CD4-positive, alpha-beta memory T cell (primary cell): ENCODE results near the gene NBAS. TPM values are rescaled to one million over a fixed set of nuclear protein-coding genes. Genes with fewer than 3 reads are reported as not detected.
"Not testable (repeated sequence)": the region's sequence is repeated elsewhere in the genome, so short reads cannot be mapped to it uniquely, and the experiment has no call there.

Experiments used
- CTCF ChIA-PET: fragments of 350-600 bp; sonication (Branson Sonifier 250); formaldehyde crosslinking; loops from one replicate; lab custom pipeline; 2021; ENCODE audit warnings: inconsistent platforms; ENCODE audit not compliant: partially characterized antibody; lab: Charles Lee
- POLR2A ChIA-PET: fragments of 350-600 bp; sonication (Branson Sonifier 250); formaldehyde crosslinking; loops from one replicate; lab custom pipeline; 2021; ENCODE audit not compliant: partially characterized antibody; lab: Charles Lee
- DNase-seq, 5 donors: peaks; one replicate each; pipeline versions ENCODE4 v3.0.0 to v3.0.0-alpha.2; 2020 to 2022; ENCODE audit warnings: mixed read lengths in 1 of 5
- H3K27ac ChIP-seq: one replicate; pipeline ENCODE4 v1.7.0; 2013; ENCODE audit warnings: low read depth, low read length
- H3K27me3 ChIP-seq: 2 replicates; pipeline ENCODE4 v1.7.0; 2013; ENCODE audit warnings: mild to moderate bottlenecking, low read length, moderate library complexity; ENCODE audit not compliant: insufficient read depth
- H3K36me3 ChIP-seq: 2 replicates; pipeline ENCODE4 v1.7.0; 2013; ENCODE audit warnings: mild to moderate bottlenecking, low read length, moderate library complexity; ENCODE audit not compliant: insufficient read depth
- H3K4me1 ChIP-seq: 2 replicates; pipeline ENCODE4 v1.7.0; 2013; ENCODE audit warnings: mild to moderate bottlenecking, low read length, moderate library complexity; ENCODE audit not compliant: insufficient read depth
- H3K4me3 ChIP-seq, 2 donors: one replicate each; pipeline ENCODE4 v1.7.0; 2013; ENCODE audit warnings: low read length in 2 of 2, mild to moderate bottlenecking in 1 of 2
- H3K9me3 ChIP-seq, 2 donors: one replicate each; pipeline ENCODE4 v1.7.0; 2013; ENCODE audit warnings: low read length in 2 of 2, control low read depth in 1 of 2; ENCODE audit not compliant: control insufficient read depth in 1 of 2
- H3K27ac Mint-ChIP-seq, 7 donors: one replicate each; pipeline ENCODE4 v1.8.0; 2020 to 2021; ENCODE audit warnings: mixed read lengths in 7 of 7, mild to moderate bottlenecking in 6 of 7, inconsistent platforms in 3 of 7, moderate library complexity in 3 of 7
- H3K27me3 Mint-ChIP-seq, 2 donors: one replicate each; pipeline ENCODE4 v1.8.0; 2020 to 2021; ENCODE audit warnings: mixed read lengths in 2 of 2
- H3K36me3 Mint-ChIP-seq, 2 donors: one replicate each; pipeline ENCODE4 v1.8.0; 2020 to 2021; ENCODE audit warnings: mixed read lengths in 2 of 2, inconsistent platforms in 1 of 2, mild to moderate bottlenecking in 1 of 2
- H3K4me1 Mint-ChIP-seq, 4 donors: one replicate each; pipeline ENCODE4 v1.8.0; 2020 to 2021; ENCODE audit warnings: mixed read lengths in 4 of 4, mild to moderate bottlenecking in 1 of 4
- H3K4me3 Mint-ChIP-seq, 8 donors: one replicate each; pipeline ENCODE4 v1.8.0; 2020 to 2021; ENCODE audit warnings: mixed read lengths in 8 of 8, mild to moderate bottlenecking in 7 of 8, moderate library complexity in 6 of 8, inconsistent platforms in 3 of 8
- H3K9me3 Mint-ChIP-seq, 8 donors: one replicate each; pipeline ENCODE4 v1.8.0; 2020 to 2021; ENCODE audit warnings: mixed read lengths in 8 of 8, mild to moderate bottlenecking in 5 of 8, inconsistent platforms in 3 of 8, moderate library complexity in 1 of 8
- intact Hi-C: fragments of 100-400 bp; cut with micrococcal nuclease; formaldehyde crosslinking; loops from one replicate; pipeline ENCODE4 v1.15.1; 2023
- polyA plus RNA-seq, 2 donors: library from polyadenylated mRNA; unstranded; fragments of 300-500 nt; fragmentation: Illumina TruSeq; gene quantifications; one replicate each; pipeline ENCODE4 v1.2.3, GENCODE V29; 2021
- total RNA-seq, 2 experiments: library from RNA; stranded (reverse); gene quantifications; one replicate each; pipeline ENCODE4 v1.2.3, GENCODE V29; 2021

Gene NBAS
- total and polyA plus RNA-seq, 4 experiments from 2014 or later: 16.1 to 37.0 (median 27.1) TPM

GRCh38 chr2:15334644-15335326, 226.3 kb downstream of the NBAS start:
- Histone ChIP-seq H3K4me1 (no peaks in the 10 kb centered on the region), H3K9me3 (no peaks in the 10 kb centered on the region), H3K27ac (no peak overlapping the region), H3K36me3 (peaks cover 3% of the 10 kb centered on the region), H3K27me3 (no peaks in the 10 kb centered on the region), H3K4me3 (no peak overlapping the region)
- Mint-ChIP-seq H3K4me3 (no peak overlapping the region), H3K27ac (no peak overlapping the region), H3K4me1 (peaks cover 0 to 9% (median 4%) of the 10 kb centered on the region in 4 donors), H3K27me3 (no peaks in the 10 kb centered on the region), H3K9me3 (peaks cover 0 to 2% (median 0%) of the 10 kb centered on the region in 8 donors), H3K36me3 (peaks cover 37 to 45% of the 10 kb centered on the region in 2 donors)
- no peak for DNase-seq
- POLR2A ChIA-PET: no interaction called here
- intact Hi-C loops: no loop called here
- CTCF ChIA-PET: no interaction called here

GRCh38 chr2:15331787-15332186, 229.3 kb downstream of the NBAS start:
- ChIA-PET CTCF (no interaction called here), POLR2A (no interaction called here)
- H3K4me1 ChIP-seq: no peaks in the 10 kb centered on the region
- no peak overlapping the region for H3K27ac ChIP-seq
- H3K27me3 ChIP-seq: no peaks in the 10 kb centered on the region
- H3K36me3 Mint-ChIP-seq: peaks cover 30 to 34% of the 10 kb centered on the region in 2 donors
- peaks cover 3% of the 10 kb centered on the region for H3K36me3 ChIP-seq
- no peak for DNase-seq
- H3K9me3 ChIP-seq: no peaks in the 10 kb centered on the region
- intact Hi-C loops: no loop called here
- H3K9me3 Mint-ChIP-seq: no peaks in the 10 kb centered on the region
- no peak overlapping the region for H3K4me3 ChIP-seq
- H3K4me1 Mint-ChIP-seq: peaks cover 0 to 9% (median 4%) of the 10 kb centered on the region in 4 donors
- no peak overlapping the region for H3K27ac Mint-ChIP-seq
- no peaks in the 10 kb centered on the region for H3K27me3 Mint-ChIP-seq
- H3K4me3 Mint-ChIP-seq: no peak overlapping the region

GRCh38 chr2:15325296-15325695, 235.8 kb downstream of the NBAS start:
- H3K4me1 ChIP-seq: no peaks in the 10 kb centered on the region
- H3K4me3 Mint-ChIP-seq: no peak overlapping the region
- peaks cover 0 to 18% (median 13%) of the 10 kb centered on the region in 8 donors for H3K9me3 Mint-ChIP-seq
- no peak overlapping the region for H3K4me3 ChIP-seq
- H3K36me3 ChIP-seq: no peaks in the 10 kb centered on the region
- H3K27me3 ChIP-seq: no peaks in the 10 kb centered on the region
- H3K27me3 Mint-ChIP-seq: no peaks in the 10 kb centered on the region
- DNase-seq: no peak
- intact Hi-C loops: no loop called here
- ChIA-PET CTCF (no interaction called here), POLR2A (no interaction called here)
- no peak overlapping the region for H3K27ac ChIP-seq
- peaks cover 57 to 58% of the 10 kb centered on the region in 2 donors for H3K36me3 Mint-ChIP-seq
- H3K9me3 ChIP-seq: no peaks in the 10 kb centered on the region
- H3K4me1 Mint-ChIP-seq: no peaks in the 10 kb centered on the region
- H3K27ac Mint-ChIP-seq: no peak overlapping the region

- Histone ChIP-seq H3K4me1 (no peaks in the 10 kb centered on the region), H3K9me3 (no peaks in the 10 kb centered on the region), H3K4me3 (no peak overlapping the region), H3K36me3 (no peaks in the 10 kb centered on the region), H3K27ac (no peak overlapping the region), H3K27me3 (no peaks in the 10 kb centered on the region)
- H3K36me3 Mint-ChIP-seq: peaks cover 78 to 79% of the 10 kb centered on the region in 2 donors
- intact Hi-C loops: no loop called here
- H3K4me3 Mint-ChIP-seq: no peak overlapping the region
- H3K27ac Mint-ChIP-seq: no peak overlapping the region
- H3K4me1 Mint-ChIP-seq: peaks cover 0 to 9% (median 4%) of the 10 kb centered on the region in 4 donors
- peaks cover 0 to 37% (median 33%) of the 10 kb centered on the region in 8 donors for H3K9me3 Mint-ChIP-seq
- DNase-seq: no peak
- H3K27me3 Mint-ChIP-seq: no peaks in the 10 kb centered on the region
- CTCF ChIA-PET: no interaction called here
- POLR2A ChIA-PET: no interaction called here
These were observed 237.9 kb downstream of the NBAS start for GRCh38 chr2:15323227-15323626.

- H3K9me3 Mint-ChIP-seq: peaks cover 2 to 46% (median 42%) of the 10 kb centered on the region in 8 donors
- H3K27ac ChIP-seq, H3K9me3 ChIP-seq, intact Hi-C loops, H3K4me3 Mint-ChIP-seq, H3K27ac Mint-ChIP-seq, H3K27me3 ChIP-seq, H3K4me1 ChIP-seq, H3K36me3 ChIP-seq, H3K27me3 Mint-ChIP-seq, POLR2A ChIA-PET, CTCF ChIA-PET, DNase-seq, H3K4me3 ChIP-seq: not testable (repeated sequence)
- H3K36me3 Mint-ChIP-seq: peaks cover 84 to 91% of the 10 kb centered on the region in 2 donors
- H3K4me1 Mint-ChIP-seq: peaks cover 13 to 26% (median 20%) of the 10 kb centered on the region in 4 donors
These were observed 239.7 kb downstream of the NBAS start for GRCh38 chr2:15321481-15321880.

- peak; percentile 42 to 69 (median 46) for DNase-seq
- Histone ChIP-seq H3K4me3 (no peak overlapping the region), H3K36me3 (no peaks in the 10 kb centered on the region), H3K9me3 (no peaks in the 10 kb centered on the region), H3K27me3 (no peaks in the 10 kb centered on the region), H3K4me1 (peaks cover 23% of the 10 kb centered on the region), H3K27ac (no peak overlapping the region)
- intact Hi-C loops: no loop called here
- Mint-ChIP-seq H3K27ac (peak overlapping the region; percentile 43 to 89 (median 82)), H3K36me3 (peaks cover 74 to 78% of the 10 kb centered on the region in 2 donors), H3K9me3 (peaks cover 2 to 47% (median 37%) of the 10 kb centered on the region in 8 donors), H3K4me1 (peaks cover 33 to 66% (median 50%) of the 10 kb centered on the region in 4 donors), H3K4me3 (peak overlapping the region in 7 of 8 donors; percentile 53 to 78 (median 66)), H3K27me3 (no peaks in the 10 kb centered on the region)
- POLR2A ChIA-PET: no interaction called here
- CTCF ChIA-PET: no interaction called here
These were observed 244.7 kb downstream of the NBAS start for GRCh38 chr2:15316370-15316814.

- Mint-ChIP-seq H3K27ac (peak overlapping the region in 2 of 7 donors; percentile 19 to 36), H3K27me3 (no peaks in the 10 kb centered on the region), H3K4me3 (peak overlapping the region in 1 of 8 donors; percentile 46), H3K36me3 (peaks cover 70 to 72% of the 10 kb centered on the region in 2 donors), H3K9me3 (peaks cover 2 to 43% (median 30%) of the 10 kb centered on the region in 8 donors), H3K4me1 (peaks cover 35 to 76% (median 56%) of the 10 kb centered on the region in 4 donors)
- H3K4me3 ChIP-seq: no peak overlapping the region
- H3K27ac ChIP-seq: no peak overlapping the region
- no peak for DNase-seq
- intact Hi-C loops: no loop called here
- H3K4me1 ChIP-seq: peaks cover 26% of the 10 kb centered on the region
- H3K27me3 ChIP-seq: no peaks in the 10 kb centered on the region
- CTCF ChIA-PET: no interaction called here
- POLR2A ChIA-PET: no interaction called here
- H3K9me3 ChIP-seq: no peaks in the 10 kb centered on the region
- H3K36me3 ChIP-seq: no peaks in the 10 kb centered on the region
These were observed 245.7 kb downstream of the NBAS start for GRCh38 chr2:15315411-15315810.
